Endothelial cell of hepatic sinusoid (primary cell): ENCODE results near the gene UNC93A.
"Not testable (repeated sequence)": the region's sequence is repeated elsewhere in the genome, so short reads cannot be mapped to it uniquely, and the experiment has no call there.

Experiments used
- in situ Hi-C: cut with HindIII; loops from 2 replicates; pipeline ENCODE4 v1.10.0; 2017; ENCODE audit warnings: low sequenced_read_pairs

The UNC93A gene

DNA sequence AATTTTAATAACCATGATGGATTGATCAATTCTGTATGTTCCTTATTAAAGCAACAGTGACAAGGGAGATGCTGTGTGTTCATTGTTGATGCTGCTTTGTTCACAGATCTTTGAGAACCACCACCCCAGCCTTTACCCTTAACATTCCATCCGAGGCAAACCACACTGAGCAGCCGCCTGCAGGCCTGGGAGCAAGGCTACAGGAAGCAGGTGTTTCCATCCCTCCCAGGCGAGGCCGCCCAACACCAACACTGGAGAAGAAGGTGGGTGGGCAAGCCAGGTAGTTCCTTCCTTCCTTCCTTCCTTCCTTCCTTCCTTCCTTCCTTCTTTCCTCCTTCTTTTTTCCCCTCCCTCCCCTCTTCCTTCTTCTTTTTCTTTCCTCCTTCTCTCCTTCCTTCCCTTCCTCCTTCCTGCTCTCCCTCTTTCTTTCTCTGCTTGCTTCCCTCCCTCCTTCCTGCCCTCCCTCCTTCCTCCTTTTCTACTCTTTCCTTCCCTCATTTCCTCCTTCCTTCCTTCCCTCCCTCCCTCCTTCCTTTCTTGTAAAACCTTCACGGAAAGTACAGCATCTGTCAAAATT lies 47.5 kb downstream of the UNC93A start:
- in situ Hi-C loops = no loop called here

DNA sequence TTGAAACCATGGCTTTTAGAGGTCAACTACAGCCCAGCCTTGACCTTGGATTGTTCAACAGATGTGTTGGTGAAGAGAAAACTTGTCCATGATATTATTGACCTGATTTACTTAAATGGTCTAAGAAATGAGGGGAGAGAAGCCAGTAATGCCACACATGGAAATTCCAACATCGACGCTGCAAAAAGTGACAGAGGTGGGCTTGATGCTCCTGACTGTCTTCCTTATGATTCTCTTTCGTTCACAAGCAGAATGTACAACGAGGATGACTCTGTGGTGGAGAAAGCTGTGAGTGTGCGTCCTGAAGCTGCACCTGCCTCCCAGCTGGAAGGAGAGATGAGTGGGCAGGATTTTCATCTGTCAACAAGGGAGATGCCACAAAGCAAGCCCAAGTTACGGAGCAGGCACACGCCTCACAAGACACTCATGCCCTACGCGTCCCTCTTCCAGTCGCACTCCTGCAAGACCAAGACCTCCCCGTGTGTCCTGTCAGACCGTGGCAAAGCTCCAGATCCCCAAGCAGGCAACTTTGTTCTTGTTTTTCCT lies 50.0 kb downstream of the UNC93A start:
- in situ Hi-C loops = no loop called here

DNA sequence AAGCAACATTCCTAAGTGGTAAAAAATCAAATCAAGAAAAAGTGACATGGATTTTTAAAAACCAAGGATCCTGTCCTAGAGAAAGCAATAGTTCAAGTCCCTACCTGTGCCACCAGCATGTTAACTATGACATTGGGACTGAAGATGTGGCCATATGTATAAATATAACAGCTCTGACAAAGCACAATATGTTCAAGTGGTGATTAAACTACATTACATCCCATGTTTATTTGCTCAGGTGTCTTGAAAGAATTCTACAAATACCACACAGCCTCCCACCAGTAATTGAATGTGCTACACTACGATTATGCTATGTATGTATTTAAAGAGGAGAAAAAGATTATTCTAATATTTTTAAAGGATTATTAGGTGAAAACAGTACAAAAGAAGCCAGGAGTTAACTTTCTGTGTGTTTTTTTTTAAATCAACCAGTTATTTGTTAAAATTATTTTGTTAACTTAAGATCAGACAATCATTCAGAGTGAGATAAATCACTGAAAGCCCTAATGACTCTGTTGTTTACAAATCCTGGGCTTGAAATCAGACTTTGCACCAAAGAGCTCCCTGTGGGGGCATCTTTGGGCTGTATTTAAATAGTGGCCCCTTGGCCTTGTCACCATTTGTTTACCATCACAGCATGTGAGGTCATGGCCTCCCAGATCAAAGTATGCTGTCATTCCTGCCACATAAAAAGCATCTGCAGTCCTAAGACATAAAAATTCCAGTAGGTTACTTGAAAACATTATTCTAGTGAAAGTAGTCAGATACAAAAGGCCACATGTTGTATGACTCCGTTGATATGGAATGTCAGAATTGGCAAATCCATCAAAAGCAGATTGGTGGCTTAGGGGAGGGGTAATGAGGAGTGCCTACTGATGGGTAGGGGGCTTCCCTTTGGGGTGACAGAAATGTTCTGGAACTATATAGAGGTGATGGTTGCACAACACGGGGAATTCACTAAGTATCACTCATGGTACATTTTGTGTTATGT lies 50.8 kb downstream of the UNC93A start:
- in situ Hi-C loops = no loop called here

DNA sequence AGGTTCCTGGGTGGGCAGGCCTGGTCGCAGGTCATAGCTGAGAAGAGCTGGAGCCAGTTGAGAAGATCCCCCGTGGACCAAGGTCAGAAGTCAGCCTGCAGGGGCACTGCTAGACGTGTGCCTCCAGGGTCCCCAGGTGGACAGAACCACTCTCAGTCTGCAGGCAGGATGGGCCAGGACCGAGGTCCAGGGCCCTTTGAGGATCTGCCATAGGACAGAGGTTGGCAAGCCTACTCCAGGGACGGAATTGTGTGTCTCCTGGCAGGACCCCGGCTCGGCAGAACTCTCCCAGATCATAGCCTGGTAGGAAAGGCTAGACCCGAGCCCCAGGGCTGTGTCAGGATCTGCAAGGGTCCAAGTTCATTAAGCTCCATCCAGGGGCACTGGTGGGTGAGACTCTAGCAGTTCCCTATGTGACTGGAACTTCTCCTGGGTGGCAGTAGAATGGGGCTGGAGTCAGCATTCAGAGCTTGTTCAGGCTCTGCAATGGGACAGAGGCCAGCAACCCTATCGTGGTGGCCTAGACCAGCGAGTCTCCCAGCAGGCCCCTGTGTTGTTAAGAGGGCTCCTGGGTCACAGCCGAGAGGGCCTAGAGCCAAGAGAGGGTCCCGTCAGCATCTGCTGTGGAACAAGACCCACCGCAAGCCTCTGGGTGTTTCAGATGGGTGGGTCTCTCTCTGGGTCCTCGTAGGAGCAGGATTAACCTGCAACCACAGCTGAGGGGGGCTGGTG lies 51.9 kb downstream of the UNC93A start:
- in situ Hi-C loops = no loop called here

- in situ Hi-C loops = no loop called here
Measured at GRCh38 chr6:167345348-167345747, 54.2 kb downstream of the UNC93A start.

- in situ Hi-C loops = no loop called here
Measured at GRCh38 chr6:167345960-167346359, 54.8 kb downstream of the UNC93A start.

DNA sequence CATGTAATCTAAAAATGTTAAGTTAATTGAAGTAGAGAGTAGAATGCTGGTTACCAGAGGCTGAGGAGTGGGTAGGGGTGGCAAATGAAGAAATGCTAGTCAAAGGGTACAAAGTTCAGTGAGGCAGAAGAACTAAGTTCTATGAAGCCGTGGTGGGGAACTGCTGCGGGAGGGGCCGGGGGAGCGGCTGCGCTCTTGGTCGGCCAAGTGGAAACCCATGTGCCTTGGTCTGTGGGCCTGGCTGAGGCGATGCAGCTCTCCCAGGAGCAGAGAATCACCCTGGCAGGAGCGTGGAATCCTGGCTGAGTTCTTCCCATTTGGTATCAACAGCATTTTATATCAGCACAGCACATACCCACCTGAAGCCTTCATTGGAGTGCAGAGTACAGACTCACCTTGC lies 56.1 kb downstream of the UNC93A start:
- in situ Hi-C loops = no loop called here

- in situ Hi-C loops = no loop called here
Measured at GRCh38 chr6:167349631-167350274, 58.6 kb downstream of the UNC93A start.

DNA sequence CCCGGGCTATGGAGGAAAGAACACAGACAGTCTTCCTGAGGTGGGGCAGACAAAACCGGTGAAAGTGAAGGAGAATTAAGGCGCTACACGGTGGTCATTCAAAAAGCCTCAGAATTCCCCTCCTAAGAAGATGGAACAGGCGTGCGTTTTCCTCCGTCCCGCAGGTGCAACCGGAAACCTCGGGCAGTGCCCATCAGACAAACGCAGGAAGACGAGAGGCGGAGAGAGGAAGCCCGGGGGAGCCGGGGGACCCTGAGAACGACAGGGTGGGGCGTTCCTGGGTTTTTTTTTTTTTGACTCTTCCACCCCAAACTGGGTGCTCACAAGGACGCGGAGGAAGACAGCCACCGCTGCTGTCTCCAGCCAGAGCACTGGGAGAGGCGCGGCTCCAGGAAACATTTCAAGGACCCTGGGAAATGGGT lies 59.2 kb downstream of the UNC93A start:
- in situ Hi-C loops = no loop called here

DNA sequence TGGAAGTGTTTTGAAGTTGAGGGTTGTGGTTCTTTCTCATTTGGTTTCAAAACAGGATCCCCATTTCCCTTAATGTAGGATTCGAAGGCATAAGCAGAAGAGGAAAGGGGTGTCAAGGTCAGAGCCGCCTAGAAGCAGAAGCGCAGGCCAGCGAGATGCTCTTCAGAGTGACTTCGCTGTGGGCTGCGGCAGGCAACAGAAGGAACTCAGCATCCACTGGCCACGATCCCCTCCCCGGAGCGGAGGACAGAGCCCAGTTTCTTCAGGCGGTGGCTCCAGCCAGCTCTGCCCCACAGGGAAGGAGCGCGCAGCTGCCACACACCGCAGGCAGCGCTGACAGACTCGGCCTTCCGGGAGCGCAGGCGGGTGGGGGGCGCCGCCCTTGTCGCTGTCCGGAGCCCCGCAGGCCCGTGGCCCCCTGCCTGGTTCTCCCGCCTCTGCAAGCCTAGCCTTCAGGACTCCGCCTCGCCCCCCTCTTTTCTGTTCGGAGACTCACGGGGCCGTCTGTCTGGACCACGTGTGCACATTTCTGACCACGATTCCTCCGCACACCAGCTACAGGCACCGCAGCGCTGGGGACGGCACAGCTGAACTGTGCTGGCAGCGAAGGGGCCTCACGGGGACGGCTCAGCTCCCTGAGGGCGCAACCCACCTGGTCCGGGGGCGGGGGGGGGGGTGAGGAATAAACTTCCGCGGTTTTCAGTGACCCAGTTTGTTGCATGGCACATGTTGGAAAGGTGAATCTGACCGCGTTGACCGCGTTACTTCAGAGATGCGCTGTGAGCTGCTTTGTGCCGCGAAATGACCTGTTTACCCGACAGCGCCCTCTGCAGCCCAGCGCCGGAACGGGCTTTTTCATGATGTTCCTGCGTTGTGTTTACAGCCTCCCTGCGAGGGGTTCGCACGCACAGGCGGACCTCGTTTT lies 59.9 kb downstream of the UNC93A start:
- in situ Hi-C loops = no loop called here

- in situ Hi-C loops = no loop called here
Measured at GRCh38 chr6:167351656-167352345, 60.7 kb downstream of the UNC93A start.

- in situ Hi-C loops = no loop called here
Measured at GRCh38 chr6:167356874-167357273, 65.8 kb downstream of the UNC93A start.

DNA sequence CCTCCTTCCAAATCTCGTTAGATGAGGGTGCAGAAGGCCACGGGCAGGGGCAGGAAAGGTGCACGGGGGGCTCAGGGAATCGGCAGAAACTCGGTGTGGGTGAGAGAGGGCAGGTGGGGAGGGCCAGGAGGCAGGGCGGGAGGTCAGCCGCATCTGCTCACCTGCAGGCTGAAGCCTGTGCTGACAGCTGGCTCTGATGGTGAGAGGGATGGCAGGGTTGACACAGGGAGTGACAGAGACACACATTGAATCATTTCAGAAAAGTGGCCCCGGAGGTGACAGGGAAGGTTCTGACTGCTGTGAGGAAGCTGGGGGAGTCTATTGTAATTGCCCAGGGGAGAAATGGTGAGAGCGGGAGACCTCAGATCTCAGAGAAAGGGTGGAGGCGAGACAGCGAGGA lies 67.3 kb downstream of the UNC93A start:
- in situ Hi-C loops = not testable (repeated sequence)

GRCh38 chr6:167361170-167361569 lies 70.1 kb downstream of the UNC93A start:
- in situ Hi-C loops = not testable (repeated sequence)
